ENCODE measurements around the gene IGSF3. TPM values are rescaled to one million over a fixed set of nuclear protein-coding genes. Genes with fewer than 3 reads are reported as not detected.

IGSF3 gene
- total and polyA plus RNA-seq, 2 of the 8 experiments (the other 6 are each of a cell fraction or from before 2014, with no cell fraction given): 30.0 to 32.2 TPM

DNA sequence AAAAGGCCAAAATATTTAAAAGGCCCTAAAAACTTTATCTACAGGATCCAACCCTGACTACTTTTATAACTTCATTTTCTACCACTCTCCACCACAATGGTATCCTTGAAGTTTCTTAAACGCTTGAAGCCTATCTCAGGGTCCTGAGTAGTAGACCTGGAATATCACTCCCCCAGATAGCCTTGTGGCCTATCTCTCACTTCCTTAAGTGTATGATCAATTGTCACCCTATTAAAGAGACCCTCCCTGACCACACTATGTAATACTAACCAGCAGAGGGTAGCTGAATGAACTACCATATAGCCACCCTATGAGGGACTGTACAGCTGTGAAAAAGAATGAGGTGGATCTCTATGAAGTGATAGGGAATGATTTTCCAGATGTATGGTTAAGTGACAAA lies 102.3 kb downstream of the IGSF3 start:
- 84% methylated on average over 1 of the region's 1 CpG; no CpG with 5 or more reads in 1 of the 2 experiments for WGBS, 2 experiments (ENCODE audit: extremely low coverage in 1 of 2, insufficient coverage in 1 of 2, insufficient read length in 1 of 2, insufficient replicate concordance in 2 of 2, low coverage in 1 of 2, low lambda C conversion rate in 2 of 2, missing lambda C conversion rate in 1 of 2)
- H3K79me2 ChIP-seq (ENCODE audit: control insufficient read depth in 1 of 2, insufficient read depth in 2 of 2, low read length in 2 of 2): no peaks in the 10 kb centered on the region
- CTCF ChIA-PET (ENCODE audit: partially characterized antibody): no interaction called here

More for the DNA sequence above, 102.3 kb downstream of the IGSF3 start:
- H3K4me1 ChIP-seq (replicated peaks in 1 of 4; ENCODE audit: control insufficient read depth in 3 of 4, insufficient read depth in 4 of 4, low read length in 3 of 4): peaks cover 0 to 5% (median 1%) of the 10 kb centered on the region in 4 experiments; a peak in 2 of 7 replicates
- DNase-seq (ENCODE audit: low read depth in 1 of 2, low spot score in 2 of 2) (no peak), FAIRE-seq (no peak)
- H3K14ac ChIP-seq (ENCODE audit: insufficient read length): no peak overlapping the region
- H4K20me1 ChIP-seq (replicated peaks in 1 of 2; ENCODE audit: control insufficient read depth in 1 of 2, insufficient read depth in 2 of 2, low read length in 2 of 2): no peaks in the 10 kb centered on the region
- H3K27ac ChIP-seq (ENCODE audit: low read depth, low read length): no peak overlapping the region
- H3K56ac ChIP-seq (replicated peaks; ENCODE audit: insufficient read length, low read depth, low read length): no peak overlapping the region
- no peak overlapping the region for H3K4me2 ChIP-seq (ENCODE audit: insufficient read depth in 1 of 2, low read depth in 2 of 2, low read length in 2 of 2)
- no peak overlapping the region for H2AFZ ChIP-seq (ENCODE audit: low read length)
- POLR2A ChIA-PET (ENCODE audit: partially characterized antibody): no interaction called here
- no peak overlapping the region for H3K9ac ChIP-seq (replicated peaks in 1 of 4; ENCODE audit: extremely low read depth in 1 of 4, low read depth in 3 of 4, low read length in 3 of 4)
- H4K8ac ChIP-seq (ENCODE audit: extremely low read depth, insufficient read depth, low read length): no peak overlapping the region
- no peaks in the 10 kb centered on the region; the same call in 1 of the 2 replicates for H3K79me1 ChIP-seq (ENCODE audit: low read depth, low read length)
- H3K27me3 ChIP-seq (replicated peaks in 1 of 4; ENCODE audit: control insufficient read depth in 3 of 4, extremely low read depth in 1 of 4, insufficient read depth in 3 of 4, low read length in 3 of 4): no peaks in the 10 kb centered on the region
- 0 out of 4 replicates have a peak, but pooled peaks cover 0 to 4% of the 10 kb centered on the region in 2 experiments for H3K9me3 ChIP-seq (ENCODE audit: insufficient read depth in 2 of 2, low read depth in 1 of 2, low read length in 1 of 2)
- no peak overlapping the region for H2BK20ac ChIP-seq (ENCODE audit: low read length)
- no peak overlapping the region for H2BK15ac ChIP-seq (ENCODE audit: low read length)
- H2AK5ac ChIP-seq (ENCODE audit: low read depth, low read length): no peak overlapping the region
- H3K4ac ChIP-seq (replicated peaks; ENCODE audit: insufficient read length, low read depth, low read length): no peak overlapping the region
- no peak for TF ChIP-seq TAF7 (optimal IDR thresholded peaks at IDR 0.05; ENCODE audit: borderline replicate concordance, low read depth, low read length)
- no peak overlapping the region for H2BK12ac ChIP-seq (ENCODE audit: low read depth, low read length)
- no peak overlapping the region for H2BK5ac ChIP-seq (ENCODE audit: low read depth, low read length)
- H3K23me2 ChIP-seq (ENCODE audit: low read depth, low read length): peaks cover 3% of the 10 kb centered on the region; the same call in 1 of the 2 replicates
- no peak overlapping the region for H4K5ac ChIP-seq (ENCODE audit: insufficient read length, low read depth, low read length)
- H3K18ac ChIP-seq (ENCODE audit: extremely low read depth, low read length): no peak overlapping the region
- H4K91ac ChIP-seq (replicated peaks; ENCODE audit: insufficient read length, low read length): no peak overlapping the region
- no peak overlapping the region for H3K23ac ChIP-seq (ENCODE audit: insufficient read length)
- H3K4me3 ChIP-seq (ENCODE audit: extremely low read depth in 1 of 4, insufficient read depth in 2 of 4, low read depth in 3 of 4, low read length in 4 of 4): no peak overlapping the region
- H3K36me3 ChIP-seq (ENCODE audit: control insufficient read depth in 2 of 4, insufficient read depth in 4 of 4, low read length in 3 of 4): no peaks in the 10 kb centered on the region
- no peak overlapping the region for H2BK120ac ChIP-seq (replicated peaks; ENCODE audit: low read depth, low read length)

Data from H1 (cell line).